ENCODE measurements around the gene NGFR. TPM values are rescaled to one million over a fixed set of nuclear protein-coding genes. Genes with fewer than 3 reads are reported as not detected.

Gene NGFR
- 0.49 to 1.2 TPM (median 0.85 TPM) in 5 replicates for total RNA-seq (2022; extraction: Qiagen RNA extraction; ENCODE audit: low read depth)

GRCh38 chr17:49494986-49495841 lies at the start of gene NGFR:
NGFR (plus strand) TSS chr17:49495293; CDS start chr17:49495418, 125 bp downstream.

Other genes with a start within 250 kb of the NGFR start
- gene ZNF652, start 133.0 kb upstream of the NGFR start, total RNA-seq (2022; extraction: Qiagen RNA extraction; ENCODE audit: low read depth) = 7.0 to 9.5 TPM (median 7.8 TPM) in 5 replicates
- 322 to 483 TPM (median 457 TPM) in 5 replicates for gene PHB1, start 80.4 kb upstream of the NGFR start, total RNA-seq (2022; extraction: Qiagen RNA extraction; ENCODE audit: low read depth)
- gene NXPH3, start 80.6 kb downstream of the NGFR start, total RNA-seq (2022; extraction: Qiagen RNA extraction; ENCODE audit: low read depth) = 0.43 to 0.80 TPM (median 0.68 TPM) in 5 replicates
- gene SPOP, start 182.8 kb downstream of the NGFR start, total RNA-seq (2022; extraction: Qiagen RNA extraction; ENCODE audit: low read depth) = 36.0 to 39.2 TPM (median 38.4 TPM) in 5 replicates
- 84.5 to 100 TPM (median 96.1 TPM) in 5 replicates for gene SLC35B1, start 212.7 kb downstream of the NGFR start, total RNA-seq (2022; extraction: Qiagen RNA extraction; ENCODE audit: low read depth)